Measurements from ENCODE around the gene ACTR5.

DNA sequence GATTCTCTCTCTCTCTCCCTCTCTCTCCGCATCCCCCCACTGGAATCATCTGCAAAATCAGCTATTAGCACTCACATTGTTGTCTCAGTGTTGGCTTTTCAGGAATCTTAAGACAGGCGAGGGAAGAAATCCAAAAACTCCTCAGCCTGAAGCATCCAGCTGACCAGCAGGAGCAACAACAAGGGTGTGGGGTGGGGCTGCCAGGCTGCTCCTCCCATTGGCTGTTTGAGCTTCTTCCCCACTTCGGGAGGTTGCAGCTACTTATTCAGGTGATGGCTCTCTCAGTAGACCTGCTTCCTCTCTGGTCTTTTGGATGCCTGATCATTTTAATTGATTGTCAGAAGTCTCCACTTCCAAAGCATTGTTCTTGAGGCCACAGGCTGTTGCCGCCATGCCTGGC, 48.1 kb upstream of the ACTR5 start:
- TF ChIP-seq, protein P1, sequence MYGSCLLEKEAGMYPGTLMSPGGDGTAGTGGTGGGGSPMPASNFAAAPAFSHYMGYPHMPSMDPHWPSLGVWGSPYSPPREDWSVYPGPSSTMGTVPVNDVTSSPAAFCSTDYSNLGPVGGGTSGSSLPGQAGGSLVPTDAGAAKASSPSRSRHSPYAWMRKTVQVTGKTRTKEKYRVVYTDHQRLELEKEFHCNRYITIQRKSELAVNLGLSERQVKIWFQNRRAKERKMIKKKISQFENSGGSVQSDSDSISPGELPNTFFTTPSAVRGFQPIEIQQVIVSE (CRISPR knock-in tag; IDR thresholded peaks at IDR 0.05; ENCODE audit: borderline replicate concordance): no peak
- no peak for TF ChIP-seq FOXP1 (CRISPR knock-in tag; IDR thresholded peaks at IDR 0.05; ENCODE audit: borderline replicate concordance)
- TF ChIP-seq CTCF (IDR thresholded peaks at IDR 0.05): no peak
- no peak for TF ChIP-seq GABPB1 (CRISPR knock-in tag; IDR thresholded peaks at IDR 0.05)
- TF ChIP-seq NFYB (CRISPR knock-in tag; conservative IDR thresholded peaks at IDR 0.05; ENCODE audit: low read depth): no peak
